GM21717 (cell line): ENCODE data around the gene ATP6AP2.

ENCODE experiments used
- ATAC-seq: cut with Tn5 transposase; IDR thresholded peaks from one replicate; pipeline ENCODE4 v1.9.1; 2021; ENCODE audit warnings: mild to moderate bottlenecking, moderate library complexity; ENCODE audit not compliant: unreplicated experiment

Gene ATP6AP2

GRCh38 chrX:40637687-40638086 is 56.9 kb downstream of the ATP6AP2 start:
- no peak for ATAC-seq

- no peak for ATAC-seq
Measured at GRCh38 chrX:40644176-40644575, 63.4 kb downstream of the ATP6AP2 start.

GRCh38 chrX:40644821-40645358 is 64.1 kb downstream of the ATP6AP2 start:
- peak; percentile 34 for ATAC-seq

GRCh38 chrX:40646489-40647306 is 65.9 kb downstream of the ATP6AP2 start:
- ATAC-seq, result peak; percentile 23

- peak; percentile 71 for ATAC-seq
Measured at GRCh38 chrX:40647307-40648197, 66.8 kb downstream of the ATP6AP2 start, which contains the start of gene CXorf38. Gene CXorf38, minus strand, starts transcription at chrX:40647561. Its CDS starts 41 bp downstream, at chrX:40647520.

GRCh38 chrX:40651620-40652223 is 71.0 kb downstream of the ATP6AP2 start:
- ATAC-seq, result no peak

GRCh38 chrX:40652664-40653063 is 71.9 kb downstream of the ATP6AP2 start:
- ATAC-seq, result no peak

GRCh38 chrX:40653535-40653934 is 72.8 kb downstream of the ATP6AP2 start:
- no peak for ATAC-seq
